Dedifferentiated amniotic fluid mesenchymal stem cell (primary cell): ENCODE measurements around the gene HOXA13.

Experiments used
- DNase-seq: peaks from one replicate; pipeline ENCODE4 v3.0.0-alpha.2; 2016; ENCODE audit errors: extremely low spot score

The HOXA13 gene

DNA sequence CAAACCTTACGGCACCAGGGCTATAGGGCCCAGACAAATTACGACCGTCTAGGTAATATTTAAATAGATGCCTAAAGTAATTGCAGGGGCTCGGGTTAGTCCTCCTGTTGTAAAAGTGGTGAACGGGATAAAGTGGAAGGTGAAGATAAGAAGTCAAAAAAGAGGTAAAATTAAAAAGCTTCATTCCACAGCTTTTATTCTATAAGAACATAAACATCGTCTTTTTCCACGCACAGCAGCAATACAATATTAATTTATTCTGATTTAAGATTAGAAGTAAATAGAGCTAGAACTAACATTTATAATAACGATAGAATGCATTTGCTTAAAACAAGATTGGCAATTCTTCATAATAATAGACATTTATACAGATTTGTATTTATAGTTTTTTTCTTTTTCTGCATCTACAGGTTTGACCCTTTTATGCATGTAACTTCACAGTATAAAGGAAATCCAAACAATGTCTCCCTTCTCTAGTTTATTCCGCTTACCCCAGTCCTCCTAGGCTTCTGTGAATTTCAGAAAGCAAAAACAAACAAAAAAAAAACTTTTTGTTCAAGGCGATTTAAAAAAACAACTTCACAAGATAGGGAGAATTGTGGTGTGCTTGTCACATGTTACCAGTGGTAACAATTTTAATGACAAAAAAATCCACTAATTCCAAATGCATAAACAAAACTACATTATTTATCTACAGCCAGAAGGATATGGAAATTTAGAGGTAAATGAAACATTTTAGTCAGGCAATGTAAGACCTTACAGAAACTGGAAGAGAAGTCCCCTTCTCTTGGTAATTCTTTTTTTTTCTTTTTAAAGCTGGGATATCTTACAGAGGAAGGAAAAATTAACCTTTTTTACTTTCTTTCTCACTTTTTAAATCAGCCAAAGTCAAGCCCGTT is 29.2 kb downstream of the HOXA13 start:
- DNase-seq, result no peak

DNA sequence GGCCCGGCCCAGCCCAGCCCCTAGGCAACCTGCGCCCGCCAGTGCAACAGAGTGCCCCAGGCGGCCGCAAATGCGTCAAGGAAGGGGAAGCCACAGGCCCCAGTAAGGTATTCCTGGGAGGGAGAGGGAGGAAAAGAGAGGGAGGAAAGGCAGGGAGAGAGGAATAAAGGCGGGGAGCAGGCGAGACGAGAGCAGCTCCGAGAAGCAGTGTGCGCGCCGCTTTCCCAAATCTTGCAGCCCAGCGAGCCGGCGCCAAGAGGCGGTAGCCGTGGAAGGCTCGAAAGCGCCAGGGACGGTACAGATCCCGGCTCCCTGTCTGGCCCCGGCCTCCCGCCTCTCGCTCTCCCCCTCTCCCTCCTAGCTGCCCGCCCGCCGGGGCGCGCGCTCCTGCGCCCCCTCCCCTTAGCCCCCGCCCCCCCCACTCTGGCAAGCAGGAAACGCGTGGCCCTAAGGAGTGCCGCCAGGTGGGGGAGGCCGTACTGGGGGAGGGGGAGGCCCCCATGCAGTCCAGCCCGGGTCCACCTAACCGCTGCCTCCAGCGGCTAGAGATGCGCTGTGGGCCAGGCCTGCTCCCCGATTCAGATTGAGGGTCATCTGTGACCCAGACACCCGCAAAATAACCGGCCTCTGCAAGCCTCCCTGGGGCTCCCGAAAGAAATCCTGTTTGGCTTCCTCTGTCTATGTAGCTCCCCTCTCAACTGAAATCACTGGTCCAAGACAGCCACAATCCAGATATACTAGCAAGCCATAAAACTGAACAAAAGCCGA is 30.0 kb downstream of the HOXA13 start:
- DNase-seq, result no peak

DNA sequence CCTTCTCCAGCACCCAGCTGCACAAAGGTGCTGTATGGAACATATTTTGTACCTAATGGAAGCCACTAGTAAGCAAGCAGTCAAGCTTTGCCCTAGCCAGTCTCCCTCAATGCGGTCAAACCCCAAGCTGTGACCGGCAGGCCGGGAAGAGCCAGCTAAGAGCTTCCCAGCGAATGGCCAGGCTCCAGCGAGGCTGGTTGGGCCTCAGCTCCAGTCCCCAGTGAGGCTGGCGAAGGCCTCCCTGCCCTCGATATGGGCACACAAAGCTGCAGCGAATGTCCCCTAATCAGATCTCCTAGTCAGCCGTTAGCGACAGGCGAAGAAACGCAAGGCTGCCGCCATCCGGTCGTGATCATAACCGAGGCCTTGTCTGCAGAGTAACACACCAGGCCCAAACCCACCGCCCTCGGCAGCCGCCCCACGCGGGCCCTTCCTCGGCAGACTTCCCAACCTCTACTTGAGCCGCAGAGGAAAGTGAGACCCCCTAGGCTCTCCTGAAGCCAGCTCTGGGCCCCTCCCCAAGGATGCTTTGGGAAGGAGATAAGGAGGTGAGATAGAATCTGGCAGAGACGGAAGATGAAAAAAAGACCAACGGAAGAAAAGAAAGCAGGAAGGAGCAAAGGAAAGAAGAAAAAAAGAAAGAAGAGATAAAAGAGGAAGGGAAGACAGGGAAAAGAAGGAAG is 31.5 kb downstream of the HOXA13 start:
- no peak for DNase-seq

DNA sequence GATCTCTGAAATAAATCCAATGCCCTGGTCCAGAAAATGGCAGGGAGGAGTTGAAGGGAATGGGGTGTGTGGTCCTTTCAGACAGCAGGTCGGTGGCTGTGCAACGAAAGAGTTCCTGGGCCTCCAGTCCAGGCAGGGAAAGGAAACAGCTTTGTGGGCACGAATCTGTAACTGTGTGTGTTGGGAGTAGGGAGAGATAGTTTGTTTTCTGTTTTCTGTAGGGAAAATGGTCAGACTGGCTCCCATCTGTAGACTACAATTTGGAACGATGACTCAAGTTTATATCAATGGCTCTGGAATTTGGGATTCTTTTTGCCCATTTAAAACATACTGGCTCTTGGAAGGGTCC is 32.0 kb downstream of the HOXA13 start:
- no peak for DNase-seq

DNA sequence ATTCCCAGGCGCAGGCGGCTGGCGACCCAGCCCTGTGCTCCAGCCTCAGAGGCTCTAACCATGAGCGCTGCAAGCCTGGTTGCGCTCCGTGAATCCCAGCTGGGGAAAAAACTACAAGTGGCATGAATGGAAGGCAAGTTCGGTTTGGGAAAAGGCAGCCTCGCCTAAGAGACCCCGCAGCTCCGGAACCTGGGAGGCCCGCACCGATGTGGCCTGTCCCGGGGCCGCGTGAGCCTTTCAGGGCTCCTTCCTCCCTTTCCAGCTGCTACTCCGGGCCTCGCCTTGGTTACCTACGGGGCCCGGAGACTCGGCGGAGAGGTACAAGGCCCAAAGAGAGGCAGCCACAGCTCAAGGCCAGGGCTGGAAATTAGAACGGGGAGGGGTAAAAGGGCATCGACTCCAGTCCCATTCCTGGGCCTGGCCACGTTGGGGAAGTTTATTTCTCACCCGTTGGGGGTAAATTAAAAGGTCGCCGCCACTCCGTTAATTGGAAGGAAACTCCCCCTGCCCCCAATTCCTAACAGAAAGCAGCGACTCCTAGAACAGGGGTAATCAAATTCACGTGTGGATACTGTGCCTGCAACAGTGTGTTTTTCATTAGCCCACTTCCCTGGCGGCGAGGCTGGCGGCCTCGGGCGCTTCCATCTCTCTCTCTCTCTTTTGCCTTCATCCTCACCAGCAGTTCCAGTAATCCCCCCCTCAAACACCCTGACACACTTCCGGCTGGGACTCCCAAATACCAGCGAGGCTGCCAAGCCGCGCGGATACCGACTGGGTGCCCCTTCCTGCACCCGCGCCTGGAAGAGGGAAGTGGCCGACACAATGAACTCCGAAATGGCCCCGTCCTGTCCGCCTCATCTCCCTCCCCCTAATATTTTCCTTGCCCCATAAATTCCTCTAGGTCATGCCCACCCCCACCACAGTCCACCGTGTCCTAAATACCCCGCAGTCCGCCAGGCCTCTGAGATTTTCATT is 33.1 kb downstream of the HOXA13 start:
- no peak for DNase-seq

DNA sequence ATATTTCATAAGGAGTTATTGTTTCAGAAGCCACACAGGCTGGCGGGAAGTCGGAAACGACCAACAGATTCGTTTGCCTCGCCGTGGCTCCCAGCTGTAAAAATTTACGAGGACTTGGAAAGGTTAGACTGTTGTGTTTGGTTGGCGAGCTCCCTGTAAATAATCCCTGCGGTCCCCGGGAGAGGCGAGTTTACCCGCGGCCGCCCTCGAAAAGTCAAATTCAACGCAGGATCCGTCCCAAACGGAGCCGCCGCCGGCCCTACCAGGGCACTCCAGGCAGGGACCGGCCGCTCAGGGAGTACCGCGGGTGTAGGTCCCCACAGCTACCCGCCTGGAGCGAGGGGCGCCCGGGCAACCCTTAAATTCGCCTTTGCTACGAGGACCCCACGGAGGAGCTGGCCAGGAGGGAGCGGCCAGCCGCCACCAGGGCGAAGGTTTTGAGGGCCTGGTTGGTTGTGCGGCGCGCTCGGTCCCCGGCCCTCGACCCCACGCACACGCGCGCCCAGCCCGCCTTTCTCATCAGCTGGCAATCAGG is 33.8 kb downstream of the HOXA13 start:
- no peak for DNase-seq

DNA sequence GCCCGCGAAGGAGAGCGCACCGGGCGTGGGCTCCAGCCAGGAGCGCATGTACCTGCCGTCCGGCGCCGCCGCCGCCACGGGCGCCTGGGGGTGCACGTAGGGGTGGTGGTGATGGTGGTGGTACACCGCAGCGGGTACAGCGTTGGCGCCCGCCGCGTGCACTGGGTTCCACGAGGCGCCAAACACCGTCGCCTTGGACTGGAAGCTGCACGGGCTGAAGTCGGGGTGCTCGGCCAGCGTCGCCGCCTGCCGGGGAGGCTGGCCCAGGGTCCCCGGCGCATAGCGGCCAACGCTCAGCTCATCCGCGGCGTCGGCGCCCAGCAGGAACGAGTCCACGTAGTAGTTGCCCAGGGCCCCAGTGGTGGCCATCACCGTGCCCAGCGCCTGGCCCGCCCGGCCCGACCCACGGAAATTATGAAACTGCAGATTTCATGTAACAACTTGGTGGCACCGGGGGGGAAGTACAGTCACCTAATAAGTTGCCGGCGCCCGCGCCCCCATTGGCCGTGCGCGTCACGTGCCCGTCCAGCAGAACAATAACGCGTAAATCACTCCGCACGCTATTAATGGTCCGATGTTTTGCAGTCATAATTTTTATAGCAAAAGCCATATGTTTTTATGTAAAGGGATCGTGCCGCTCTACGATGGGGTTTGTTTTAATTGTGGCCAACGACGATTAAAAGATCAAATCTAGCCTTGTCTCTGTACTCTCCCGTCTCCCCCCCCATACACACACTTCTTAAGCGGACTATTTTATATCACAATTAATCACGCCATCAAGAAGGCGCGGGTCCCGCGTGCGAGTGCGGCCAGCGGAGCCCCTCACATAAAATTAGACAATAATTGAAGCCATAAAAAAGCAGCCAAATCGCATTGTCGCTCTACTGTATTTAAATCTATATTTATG is 34.5 kb downstream of the HOXA13 start, which contains the start of gene HOXA9:
Gene HOXA9 (minus strand): TSS at position 449 of the 907 bp plus-strand sequence. CDS start 80 bp downstream, at position 369.
- DNase-seq, result no peak

DNA sequence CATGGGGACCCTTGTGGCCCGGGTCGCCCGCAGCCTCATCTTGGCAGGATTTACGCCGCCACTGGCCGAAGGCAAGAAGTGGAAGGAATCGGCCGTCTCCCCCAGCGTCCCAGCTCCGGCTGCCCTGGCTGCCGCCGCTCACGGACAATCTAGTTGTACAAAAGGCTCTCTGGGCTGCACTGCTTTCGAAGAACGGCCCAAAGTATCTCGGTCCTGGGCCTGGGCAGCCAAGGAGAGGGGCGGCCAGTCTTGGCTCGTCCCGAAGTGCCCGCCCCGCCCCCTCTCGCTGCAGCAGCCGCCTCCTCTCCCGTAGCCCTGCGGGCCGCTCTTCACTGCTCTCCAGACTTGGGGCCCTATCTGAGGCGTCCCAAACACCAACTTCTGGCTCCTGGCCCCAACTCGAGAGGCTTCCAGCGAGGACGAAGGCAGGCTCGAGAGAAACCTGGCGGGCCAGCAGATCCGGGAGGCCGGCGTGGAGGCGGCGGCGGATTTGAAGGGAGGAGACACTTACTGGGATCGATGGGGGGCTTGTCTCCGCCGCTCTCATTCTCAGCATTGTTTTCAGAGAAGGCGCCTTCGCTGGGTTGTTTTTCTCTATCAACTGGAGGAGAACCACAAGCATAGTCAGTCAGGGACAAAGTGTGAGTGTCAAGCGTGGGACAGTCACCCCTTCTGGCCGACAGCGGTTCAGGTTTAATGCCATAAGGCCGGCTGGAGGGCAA is 35.4 kb downstream of the HOXA13 start:
- DNase-seq, result no peak

DNA sequence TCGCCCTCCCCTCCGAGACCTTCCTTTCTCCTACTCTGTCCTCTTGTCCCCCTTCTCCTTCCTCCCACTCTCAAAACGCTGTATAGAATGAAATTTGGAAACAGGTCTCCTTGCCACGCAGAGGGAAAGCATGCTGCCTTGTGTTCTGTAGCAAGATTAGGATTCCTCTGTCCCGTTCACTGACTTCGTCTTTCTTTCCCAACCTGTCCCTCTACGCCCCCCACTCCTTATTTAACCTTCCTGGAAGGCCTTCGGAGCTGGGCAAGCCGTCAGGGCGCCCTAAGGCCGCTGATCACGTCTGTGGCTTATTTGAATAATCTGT is 35.9 kb downstream of the HOXA13 start:
- no peak for DNase-seq

DNA sequence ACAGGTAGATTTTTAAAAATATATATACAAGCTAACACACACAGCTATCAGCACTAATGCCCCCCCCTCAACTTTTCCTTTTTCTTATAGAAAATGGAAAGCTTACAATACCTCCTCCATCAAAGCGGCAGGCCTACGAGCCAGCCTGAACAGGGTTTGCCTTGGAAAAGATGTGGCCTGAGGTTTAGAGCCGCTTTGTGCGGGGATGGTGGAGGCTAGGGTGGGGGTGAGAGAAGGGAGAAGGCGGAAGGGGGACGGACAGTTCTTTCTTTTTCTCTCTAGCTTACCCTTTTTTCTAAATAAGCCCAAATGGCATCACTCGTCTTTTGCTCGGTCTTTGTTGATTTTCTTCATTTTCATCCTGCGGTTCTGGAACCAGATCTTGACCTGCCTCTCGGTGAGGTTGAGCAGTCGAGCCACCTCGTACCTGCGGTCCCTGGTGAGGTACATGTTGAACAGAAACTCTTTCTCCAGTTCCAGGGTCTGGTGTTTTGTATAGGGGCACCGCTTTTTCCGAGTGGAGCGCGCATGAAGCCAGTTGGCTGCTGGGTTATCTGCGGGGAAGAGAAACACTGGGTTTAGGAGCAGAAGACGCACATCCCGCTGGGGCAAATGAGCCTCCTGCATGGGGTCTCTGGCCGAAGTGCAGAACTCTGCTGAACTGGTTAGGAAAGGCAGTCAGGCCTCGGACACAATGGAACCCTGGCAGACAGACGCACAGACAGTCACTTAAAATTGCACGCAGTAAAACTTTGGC is 36.4 kb downstream of the HOXA13 start:
- no peak for DNase-seq

DNA sequence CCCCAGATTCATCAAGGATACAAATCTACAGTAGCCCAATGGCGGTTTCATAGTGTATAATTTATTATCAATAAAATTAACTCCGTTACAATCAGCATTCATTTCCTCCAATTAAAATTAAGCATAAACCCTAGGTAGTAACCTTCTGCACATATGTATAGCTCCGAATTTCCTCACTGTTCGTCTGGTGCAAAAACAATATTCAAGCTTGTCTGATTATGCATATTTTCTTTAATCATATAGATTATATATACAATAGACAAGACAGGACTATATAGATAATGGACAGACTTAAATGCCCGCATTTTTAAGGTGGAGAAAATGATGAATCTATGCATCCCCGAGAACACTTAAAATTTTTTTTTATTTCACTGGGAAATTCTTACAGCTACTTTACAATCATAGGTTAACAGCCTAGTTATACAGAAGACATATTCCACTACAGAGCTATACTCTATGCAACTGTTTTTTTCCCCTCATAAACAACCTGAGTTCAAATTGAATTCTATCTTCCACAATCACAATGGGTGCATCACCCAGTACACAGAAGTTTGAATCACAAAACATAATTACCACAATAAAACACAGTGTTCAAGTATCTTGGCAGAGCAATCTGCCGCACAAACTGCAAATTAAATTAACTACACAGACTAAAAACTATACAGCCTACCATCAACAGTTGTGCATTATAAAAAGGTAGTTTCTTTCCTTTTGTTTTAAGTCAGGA is 37.2 kb downstream of the HOXA13 start:
- DNase-seq, result no peak

DNA sequence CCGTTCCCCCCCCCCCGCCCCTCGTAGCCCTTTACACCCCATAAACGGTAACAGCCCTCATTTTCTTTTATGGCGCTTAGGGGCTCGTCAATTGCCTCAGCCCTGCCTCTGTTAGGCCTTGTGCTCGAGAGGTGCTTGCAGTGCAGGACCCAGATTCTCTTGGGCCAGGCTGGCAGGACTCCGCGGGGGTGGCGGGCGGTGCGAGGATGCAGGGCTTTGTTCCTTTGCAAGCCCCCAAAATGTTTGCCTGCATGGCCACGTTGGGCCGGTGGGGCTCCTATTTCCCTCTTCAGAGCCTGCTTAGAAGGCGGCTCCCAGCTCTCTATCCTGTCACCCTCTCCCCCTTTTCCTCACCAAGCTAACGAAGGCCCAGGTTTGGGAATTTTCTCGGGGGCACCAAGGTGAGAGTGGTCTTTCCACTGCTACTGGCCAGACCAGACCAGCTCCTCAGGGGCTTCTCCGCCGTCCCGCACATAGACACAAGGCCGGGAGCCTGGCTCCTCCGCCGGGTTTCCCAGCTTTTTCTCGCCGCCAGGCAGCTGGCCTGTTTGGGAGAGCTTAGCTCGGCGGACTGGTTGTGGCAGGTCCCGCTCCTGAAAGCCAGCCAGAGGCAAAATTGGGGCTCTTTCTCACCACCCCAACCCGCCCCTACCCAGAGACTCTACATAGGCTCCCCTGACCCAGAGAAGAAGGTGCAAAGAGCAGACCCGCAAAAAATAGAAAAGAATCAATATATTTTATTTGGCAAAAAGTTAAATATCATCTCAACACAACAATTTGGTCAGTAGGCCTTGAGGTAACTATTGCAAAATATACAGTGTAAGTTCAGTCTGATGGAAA is 38.0 kb downstream of the HOXA13 start:
- no peak for DNase-seq

DNA sequence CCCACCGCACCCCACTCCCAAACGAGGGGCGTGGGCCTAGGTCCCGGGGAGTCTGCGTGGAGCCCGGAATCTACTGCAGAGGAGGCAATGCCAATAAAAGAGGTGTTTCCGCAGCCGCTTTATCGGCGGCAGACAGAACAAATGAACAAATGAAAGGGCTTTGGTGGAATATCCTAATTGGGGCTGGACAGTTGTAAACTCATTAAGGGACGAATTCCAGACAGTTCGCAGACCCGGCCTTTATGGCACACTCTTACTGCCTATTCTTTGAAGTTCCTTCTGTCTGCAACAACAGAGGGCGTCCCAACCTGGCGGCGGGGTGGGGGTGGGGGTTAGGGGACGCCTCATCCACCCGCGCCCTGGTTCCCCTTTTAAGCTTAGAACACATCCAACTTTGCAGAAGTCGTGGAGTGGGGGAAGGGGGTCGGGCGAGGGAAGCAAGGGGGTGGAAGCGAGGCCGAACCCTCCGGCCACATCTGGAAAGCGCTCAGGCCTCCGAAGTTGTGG is 38.6 kb downstream of the HOXA13 start:
- DNase-seq, result no peak

DNA sequence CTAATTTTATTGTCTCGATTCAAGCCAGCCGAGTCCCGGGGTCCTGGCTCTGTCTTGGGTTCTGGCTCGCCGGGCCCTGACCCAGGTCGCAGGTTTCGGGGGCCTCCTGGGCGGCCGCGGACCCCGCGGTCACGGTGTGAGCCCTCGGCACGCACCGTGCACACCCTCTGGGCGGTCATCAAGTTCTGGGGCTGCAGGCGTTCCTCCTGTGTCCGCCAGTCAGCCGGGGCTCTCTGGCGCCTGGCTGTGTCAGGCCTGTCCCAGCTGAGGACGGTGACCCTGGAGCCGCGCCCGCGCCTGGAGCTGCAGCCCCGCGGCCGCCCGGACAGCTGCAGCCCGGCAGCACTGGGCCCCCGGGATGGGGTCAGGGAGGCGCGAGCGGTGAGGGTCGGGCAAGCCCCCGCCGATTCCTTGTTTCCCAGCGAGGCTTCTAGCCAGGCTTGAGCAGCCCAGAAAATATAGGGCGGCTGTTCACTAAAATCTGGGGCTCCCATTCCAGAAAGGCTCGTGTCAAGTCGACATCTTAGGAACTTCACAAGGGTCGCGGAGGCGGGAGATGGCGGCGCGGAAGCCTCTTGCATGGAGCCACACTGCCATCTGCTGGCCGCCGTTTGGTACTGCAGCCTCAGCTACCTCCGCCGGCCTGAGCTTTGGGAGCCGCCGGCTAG is 39.2 kb downstream of the HOXA13 start:
- peak; percentile 25 for DNase-seq

DNA sequence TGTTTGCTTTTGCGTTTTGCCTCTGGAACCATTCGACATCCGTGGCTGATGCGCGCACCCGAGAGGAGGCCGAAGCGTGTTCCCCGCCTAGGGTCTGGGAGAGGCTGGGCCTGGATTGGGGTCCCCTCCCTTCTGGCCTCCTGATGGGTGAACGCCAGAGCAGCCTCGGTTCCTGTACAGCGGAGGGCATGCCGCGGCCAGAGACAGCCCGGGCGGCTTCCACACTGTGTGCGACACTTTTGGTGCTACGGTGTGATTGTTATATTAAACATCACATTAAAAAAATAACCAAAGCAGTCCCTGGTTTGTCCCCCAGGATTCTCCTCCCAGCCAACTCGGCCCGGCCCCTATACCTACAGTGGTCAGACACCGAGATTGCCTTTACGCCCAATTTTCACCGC is 39.7 kb downstream of the HOXA13 start:
- DNase-seq, result no peak
